ENCODE data around the gene SMG6.
A peak's percentile ranks its signal among the peaks of the same experiment; 100 is the strongest.
"Not testable (repeated sequence)": the region's sequence is repeated elsewhere in the genome, so short reads cannot be mapped to it uniquely, and the experiment has no call there.

Gene SMG6

DNA sequence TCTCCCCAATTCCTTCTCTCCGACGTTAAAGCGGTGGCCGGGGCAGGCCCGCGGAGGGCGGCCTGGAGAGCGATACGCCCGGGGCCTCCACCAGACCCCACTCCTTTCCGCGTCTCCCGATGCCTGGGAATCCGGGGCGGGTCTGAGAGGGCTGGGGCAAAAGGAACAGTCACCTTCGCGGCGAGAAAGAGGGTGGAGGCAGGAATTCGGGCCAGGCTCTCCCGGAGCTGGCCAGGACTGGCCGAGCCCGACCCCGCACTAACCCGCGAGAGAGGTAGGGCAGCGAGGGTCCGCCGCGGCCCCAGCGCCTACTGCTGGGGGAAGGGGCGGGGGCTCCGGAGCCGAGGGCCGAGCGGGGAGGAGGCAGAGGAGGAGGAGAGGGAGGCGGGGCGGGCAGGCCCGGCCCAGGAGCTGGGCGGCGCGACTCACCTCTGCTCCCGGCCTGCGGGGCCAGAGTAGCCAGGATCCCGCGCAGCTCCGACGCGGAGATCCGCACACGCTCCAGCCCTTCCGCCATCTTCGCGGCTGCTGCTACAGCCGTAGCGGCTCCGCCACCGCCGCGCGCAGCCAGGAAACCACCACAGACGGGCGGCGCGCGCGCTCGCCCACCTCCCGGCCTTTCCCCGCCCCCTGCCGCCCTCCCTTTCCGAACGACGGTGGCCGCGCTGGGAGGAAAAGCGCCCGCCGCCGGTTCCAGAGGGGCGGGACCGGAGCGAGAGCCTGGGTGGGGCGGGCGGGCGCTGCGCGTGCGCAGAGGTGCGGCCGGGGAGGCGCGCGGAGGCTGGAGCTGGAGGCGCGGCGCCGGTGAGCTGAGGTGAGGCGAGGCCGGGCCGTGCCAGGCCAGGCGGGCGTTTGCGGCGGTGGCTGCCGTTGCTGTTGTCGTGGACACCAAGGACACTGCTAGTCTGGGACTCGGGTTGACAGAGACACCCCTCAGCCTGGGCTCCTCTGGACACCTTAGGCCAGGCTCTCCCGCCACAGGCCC lies at the start of gene SMG6, which contains the start of gene SRR:
SMG6 (minus strand) TSS at position 582 of the 985 bp plus-strand sequence; CDS start at position 517, 65 bp downstream.
SRR (plus strand) TSS at position 747 of the 985 bp plus-strand sequence. CDS start 11,611 bp downstream, outside the sequence.
- DNase-seq (ENCODE audit: low spot score): peak; percentile 91

DNA sequence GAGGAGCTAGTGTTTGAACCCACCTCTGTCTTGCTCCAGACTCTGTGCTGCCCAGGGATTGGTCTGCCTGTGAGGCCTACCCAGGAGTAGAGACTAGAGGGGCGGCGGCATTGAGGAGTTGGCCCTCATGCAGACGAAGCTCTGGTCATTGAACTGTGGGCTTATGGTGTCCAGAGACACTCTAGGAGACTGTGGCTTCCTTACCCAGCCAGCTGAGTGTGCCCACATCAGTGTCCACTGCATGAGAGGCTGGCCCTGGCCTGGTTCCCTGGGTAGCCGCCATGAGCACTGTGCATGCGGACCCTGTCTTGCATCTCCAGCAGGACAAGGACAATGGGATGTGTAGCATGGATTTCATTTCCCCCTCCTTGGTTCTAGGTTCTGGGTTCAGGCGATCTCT lies 47.7 kb upstream of the SMG6 start:
- no peak for DNase-seq (ENCODE audit: low spot score)

DNA sequence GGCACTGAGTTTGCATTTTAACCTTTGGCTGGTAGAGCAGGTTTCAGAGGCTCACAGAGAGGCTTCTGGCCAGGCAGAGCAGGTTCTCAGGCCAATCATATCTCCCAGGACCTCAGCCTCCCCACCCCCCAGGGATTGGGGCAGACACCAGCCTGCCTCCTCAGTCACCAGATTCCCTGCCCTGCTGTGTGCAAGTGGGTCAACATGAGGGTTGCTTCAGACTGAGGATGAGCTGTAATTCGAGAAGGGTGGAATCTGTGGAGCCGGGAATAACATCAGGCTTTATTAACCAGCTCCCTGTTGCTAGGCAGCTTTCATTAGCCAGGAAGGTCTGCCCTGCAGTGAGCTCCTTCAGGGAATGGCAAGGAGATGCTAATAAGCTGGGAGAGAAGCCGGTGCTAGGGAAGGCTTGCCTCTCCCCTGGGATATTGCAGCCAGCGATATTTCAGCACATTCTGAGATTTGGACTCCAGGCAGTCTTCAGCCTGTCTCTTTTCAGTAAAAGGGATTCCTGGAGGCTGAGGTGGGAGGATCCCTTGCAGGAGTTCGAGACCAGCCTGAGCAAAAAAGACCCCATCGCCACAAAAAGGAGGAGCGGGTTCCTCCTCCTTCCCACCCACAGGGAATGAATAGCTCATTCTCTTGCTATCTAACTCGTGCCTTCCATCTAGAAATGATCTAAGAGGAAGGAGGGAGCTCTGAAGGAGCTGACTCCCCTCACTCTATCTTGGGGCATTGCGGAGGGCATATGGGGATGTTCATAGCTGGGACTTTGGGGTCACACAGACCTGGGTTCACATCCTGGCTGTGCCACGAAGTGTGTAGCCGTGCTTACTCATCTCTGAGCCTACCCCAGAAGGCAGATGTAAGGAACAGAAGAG lies 44.5 kb upstream of the SMG6 start:
- peak; percentile 80 for DNase-seq (ENCODE audit: low spot score)

DNA sequence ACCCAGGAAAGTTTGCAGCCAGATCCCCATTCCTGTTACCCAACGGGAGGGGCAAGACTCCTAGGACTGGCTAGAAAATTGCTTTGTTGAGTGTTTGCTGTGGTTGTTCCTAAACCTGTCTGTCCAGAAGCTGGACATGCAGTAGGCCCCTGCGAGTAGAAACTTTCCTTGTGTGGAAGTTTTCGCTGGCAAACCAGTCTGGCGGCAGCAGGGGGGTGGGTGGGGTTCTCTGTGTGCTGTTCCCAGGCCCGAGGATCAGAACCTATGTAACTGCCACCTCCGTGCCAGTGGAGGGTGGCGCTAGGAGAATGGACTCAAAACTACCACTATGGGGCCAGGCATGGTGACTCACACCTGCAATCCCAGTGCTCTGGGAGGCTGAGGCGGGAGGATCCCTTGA lies 42.9 kb upstream of the SMG6 start:
- DNase-seq (ENCODE audit: low spot score): no peak

DNA sequence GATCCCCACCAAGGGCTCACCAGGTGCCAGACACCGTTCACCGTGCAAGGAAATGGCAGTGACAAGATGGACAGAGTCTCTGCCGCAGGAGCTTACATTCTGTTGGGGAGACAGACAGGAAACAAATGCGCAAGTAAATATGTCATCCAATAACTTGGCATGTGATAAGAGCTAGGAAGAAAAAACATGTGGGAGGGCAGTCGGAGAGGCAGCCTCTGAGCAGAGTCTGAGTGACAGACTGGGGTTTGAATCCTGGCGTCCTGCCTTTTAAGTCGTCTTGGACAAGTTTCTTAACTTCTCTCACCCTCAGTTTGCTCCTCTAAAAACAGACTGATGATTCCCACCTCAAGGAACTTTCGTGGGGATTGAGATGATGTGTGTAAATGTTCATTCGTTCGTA lies 40.9 kb upstream of the SMG6 start:
- no peak for DNase-seq (ENCODE audit: low spot score)

DNA sequence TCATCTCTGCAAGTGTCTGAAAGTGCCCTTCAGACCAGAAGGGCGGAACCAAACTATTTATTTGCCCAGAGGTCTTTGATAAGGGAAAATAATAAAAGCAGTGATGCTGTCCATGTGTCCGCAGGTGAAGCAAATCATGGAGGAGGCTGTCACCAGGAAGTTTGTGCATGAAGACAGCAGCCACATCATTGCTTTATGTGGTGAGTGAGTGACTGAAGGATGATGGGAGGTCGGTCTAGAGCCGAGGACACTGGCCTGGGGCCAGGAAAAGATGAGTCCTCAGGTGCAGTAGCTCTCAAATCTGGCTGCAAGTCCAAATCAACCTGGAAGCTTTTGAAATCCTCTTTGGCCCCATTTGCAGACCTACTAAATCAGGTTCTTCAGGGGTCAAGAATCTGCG lies 39.8 kb upstream of the SMG6 start:
- DNase-seq (ENCODE audit: low spot score): peak; percentile 64

DNA sequence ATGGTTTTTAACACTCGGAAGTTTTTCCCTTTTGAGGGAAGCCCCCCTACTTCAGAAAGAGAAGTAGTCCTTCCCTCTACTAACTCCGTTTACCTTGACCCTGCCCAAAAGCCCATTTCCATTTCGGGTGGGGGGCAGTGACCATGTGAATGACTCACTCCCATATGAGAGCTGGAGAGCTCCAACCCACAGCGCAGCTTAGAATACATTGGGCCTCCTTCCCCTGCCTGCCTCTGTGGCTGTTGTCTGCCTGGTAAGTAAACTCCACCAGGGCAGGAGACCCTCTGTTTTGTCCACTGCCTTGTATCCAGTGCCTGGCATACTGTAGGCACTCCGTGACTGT lies 34.7 kb upstream of the SMG6 start:
- peak; percentile 15 for DNase-seq (ENCODE audit: low spot score)

DNA sequence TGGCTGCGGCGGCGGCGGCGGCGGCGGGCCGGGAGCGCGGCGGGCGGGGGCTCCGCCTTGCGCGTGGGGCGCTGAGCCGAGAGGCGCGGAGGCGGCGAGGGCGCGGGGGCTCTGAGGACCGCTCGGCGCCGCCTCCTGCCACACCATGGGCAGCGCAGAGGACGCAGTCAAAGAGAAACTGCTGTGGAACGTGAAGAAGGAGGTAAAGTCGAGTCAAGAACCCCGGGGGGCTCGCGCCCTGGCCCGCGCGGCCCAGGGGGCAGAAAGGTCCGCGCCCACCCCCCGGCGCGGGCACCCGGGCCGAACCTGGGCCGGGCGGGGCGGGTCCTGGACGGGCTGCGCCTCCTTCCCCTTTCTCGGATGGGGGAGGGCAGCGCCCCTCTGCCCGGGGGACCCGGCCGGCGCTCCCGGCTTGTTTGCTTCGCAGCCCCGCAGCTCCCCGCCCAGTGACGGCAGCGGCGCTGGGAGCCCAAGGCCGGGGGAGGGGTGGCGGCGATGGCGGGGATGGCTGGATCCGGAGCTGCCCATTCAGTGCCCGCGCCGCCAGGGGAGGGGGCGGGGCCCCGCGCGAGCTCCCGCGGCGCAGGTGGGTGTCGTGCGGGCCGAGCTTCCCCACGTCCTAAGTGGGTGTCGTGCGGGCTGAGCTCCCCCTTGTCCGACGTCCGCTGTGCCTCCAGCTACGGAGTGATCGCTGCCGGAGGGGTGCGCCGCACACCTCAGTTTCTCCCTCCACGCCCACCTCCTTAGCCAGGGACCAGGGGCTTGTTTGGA lies 34.1 kb upstream of the SMG6 start:
- DNase-seq (ENCODE audit: low spot score): peak; percentile 64

DNA sequence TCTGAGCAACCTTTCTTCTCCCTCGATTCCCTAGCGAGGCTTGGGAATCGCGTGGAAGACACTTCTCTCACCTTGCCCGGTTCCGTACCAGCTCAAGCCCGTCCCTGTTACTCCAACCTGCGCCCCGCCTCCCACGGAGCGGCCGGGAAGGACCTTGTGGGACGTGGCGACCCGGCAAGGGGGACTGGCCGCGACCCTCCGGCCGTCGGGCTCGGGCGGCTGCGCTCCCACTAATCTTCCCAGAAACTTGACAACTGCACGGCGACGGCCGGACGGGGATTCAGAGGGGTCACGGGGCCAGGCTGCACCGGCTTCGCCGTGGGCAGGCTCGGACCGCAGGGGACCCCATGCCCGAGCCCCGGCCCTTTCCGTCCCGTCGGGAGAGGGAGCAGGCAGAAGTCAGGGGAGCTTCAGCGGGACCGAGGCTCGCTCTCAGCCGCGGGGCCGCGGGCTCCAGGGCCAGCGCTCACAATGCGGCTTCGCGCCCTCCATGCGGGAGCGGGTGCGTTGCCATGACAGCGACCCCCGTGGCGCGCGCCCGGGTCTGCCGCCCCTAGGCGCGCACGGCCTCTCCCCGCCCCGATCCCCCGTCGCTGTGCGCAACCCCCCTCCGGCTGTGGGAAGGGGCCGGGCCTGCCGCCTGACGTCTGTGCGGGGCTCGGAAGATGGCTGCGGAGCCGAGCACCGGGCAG lies 33.4 kb upstream of the SMG6 start, which contains the start of gene SGSM2:
SGSM2 (plus strand) TSS at position 650 of the 692 bp plus-strand sequence. CDS start 188 bp downstream, outside the sequence.
- DNase-seq (ENCODE audit: low spot score): peak; percentile 49

DNA sequence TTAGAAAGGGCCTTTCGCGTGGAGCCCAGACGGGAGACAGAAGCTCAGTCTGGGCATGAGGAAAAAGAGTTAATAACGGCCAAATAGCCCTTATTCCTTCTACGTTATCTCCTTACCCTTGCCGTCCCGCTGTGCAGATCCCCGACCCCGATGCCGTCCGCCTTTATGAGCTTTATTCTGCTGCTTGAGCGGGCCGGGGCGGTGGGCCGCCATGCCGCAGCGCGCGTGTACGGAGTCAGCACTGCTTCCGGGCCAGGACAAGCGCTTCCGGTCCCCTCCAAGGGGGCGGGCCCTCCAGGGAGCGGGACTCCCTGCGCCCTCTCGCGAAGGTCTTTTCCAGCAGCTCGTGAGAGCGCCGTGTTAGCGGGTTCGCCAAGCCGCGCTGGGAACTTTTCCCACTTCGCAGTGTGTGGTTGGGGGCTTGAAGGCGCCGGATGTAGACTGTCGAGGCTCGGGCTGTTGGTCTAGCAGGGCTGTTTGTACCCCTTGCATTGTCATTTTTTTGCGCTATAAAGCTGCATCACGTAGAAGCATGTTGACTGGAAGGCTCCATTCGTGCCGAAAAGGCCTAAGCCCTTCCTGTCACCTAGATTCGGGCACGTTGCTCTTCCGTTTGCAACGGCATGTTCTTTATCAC lies 32.7 kb upstream of the SMG6 start, which contains the start of gene TSR1:
TSR1 (minus strand) TSS at position 243 of the 637 bp plus-strand sequence; CDS start at position 213, 30 bp downstream.
- DNase-seq (ENCODE audit: low spot score): peak; percentile 91

DNA sequence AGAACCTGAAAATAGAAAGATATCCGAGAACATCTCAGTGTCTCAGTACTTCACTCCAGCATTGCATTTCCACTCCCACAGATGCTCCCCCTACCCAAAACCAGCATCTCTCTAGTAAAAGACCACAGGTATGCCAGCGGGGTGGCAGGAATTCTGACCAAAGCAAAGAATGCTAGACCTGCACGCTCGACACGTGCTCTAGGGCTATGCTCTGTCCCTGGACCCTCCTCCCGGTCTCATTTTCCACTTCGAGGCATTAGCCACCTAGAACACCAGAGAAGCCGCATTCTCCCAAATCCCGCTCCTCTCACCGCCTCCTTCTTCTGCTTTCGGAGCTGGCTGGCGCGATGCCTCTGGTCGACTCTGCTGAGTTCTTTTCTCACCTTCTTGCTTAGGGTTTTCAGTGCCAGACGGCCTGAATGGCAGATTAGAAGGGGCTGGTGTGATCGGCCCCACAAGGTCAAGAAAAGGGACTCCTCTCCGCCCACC lies 32.2 kb upstream of the SMG6 start:
- DNase-seq (ENCODE audit: low spot score): peak; percentile 43

DNA sequence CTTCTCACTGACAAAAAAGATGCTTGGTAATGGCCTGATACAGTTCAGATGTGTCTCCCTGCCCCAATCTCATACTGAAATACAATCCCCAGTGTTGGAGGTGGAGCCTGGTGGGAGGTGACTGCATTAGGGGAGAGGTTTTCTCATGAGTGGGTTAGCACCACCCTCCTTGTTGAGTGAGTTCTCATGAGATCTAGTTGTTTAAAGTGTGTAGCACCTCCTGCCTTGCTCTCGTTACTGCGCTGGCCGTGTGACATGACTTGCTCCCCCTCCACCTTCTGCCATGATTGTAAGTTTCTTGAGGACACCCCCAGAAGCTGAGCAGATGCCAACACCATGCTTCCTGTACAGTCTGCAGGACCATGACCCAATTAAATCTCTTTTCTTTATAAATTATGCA lies 27.7 kb upstream of the SMG6 start:
- no peak for DNase-seq (ENCODE audit: low spot score)

DNA sequence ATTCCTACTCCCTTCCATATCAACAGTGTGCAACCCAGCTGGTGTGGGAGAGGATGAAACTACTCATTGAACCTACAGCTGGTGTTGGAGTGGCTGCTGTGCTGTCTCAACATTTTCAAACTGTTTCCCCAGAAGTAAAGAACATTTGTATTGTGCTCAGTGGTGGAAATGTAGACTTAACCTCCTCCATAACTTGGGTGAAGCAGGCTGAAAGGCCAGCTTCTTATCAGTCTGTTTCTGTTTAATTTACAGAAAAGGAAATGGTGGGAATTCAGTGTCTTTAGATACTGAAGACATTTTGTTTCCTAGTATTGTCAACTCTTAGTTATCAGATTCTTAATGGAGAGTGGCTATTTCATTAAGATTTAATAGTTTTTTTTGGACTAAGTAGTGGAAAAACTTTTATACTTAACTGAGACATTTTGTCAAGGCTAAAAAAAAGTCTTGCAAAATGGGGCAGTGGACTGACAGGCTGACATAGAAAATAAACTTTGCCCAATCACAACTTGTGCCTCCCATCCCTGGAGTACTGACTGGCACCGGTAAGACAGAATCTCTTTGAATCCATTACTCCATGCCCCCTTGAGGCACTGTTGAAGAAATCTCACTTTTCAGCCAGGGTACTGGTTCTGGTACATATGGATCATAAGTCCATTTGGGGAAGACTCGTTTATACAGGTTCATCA lies 20.2 kb upstream of the SMG6 start:
- DNase-seq (ENCODE audit: low spot score): no peak

DNA sequence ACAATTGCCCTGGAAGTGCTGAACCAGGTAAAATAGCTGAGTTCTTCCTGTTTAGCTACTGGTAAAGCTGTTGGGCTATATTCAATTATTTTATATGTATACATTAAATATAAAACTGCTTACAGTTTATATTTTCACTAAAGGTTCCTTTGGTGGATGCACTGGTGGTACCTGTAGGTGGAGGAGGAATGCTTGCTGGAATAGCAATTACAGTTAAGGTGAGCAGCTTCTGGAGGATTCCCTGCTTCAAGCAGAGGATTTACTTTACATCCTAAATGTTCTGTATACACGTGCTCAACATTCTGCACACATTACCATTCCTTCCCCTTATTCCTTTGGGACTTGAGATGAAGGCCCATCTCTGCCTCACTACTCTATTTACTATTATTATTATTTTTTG lies 17.8 kb upstream of the SMG6 start:
- DNase-seq (ENCODE audit: low spot score): no peak

DNA sequence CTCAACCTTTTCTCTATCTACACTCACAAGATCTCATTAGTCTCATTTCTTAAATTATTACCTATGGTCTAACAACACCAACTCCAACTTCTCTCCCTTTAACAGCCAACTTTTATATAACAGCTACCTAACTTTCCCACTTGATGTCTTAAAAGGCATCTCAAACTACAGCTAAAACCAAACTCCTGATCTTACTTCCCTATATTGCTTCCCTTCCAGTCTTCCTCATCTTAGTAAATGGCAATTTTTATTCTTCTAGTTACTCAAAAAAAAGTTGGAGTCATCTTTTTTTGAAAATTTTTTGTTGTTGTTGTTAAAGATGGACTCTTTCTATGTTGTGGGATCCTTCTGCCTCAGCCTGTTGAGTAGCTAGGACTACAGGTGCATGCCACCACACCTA lies 15.5 kb upstream of the SMG6 start:
- DNase-seq (ENCODE audit: low spot score): no peak

DNA sequence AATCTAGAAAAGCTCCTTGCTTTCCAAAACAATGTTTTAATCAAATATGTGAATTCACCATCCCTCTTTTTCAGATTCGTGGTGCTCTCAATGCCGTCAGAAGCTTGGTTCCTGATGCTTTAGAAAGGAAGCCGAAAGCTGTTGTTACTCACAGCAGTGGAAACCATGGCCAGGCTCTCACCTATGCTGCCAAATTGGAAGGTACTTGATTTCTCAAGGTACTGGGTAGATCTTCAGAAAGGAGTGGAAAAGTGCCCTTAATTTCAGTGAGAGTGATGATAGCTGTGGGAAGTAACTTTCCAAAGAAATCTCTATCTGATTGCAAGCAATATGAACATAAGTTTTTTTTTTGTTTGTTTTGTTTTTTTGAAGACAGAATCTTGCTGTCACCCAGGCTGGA lies 14.2 kb upstream of the SMG6 start:
- DNase-seq (ENCODE audit: low spot score): no peak

DNA sequence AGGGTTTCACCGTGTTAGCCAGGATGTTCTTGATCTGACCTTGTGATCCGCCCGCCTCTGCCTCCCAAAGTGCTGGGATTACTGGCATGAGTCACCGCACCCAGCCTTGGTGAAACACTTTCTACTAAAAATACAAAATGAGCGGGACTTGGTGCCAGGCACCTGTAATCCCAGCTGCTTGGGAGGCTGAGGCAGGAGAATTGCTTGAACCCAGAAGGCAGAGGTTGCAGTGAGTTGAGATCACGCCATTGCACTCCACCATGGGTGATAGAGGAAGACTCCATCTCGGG lies 13.3 kb upstream of the SMG6 start:
- not testable (repeated sequence) for DNase-seq (ENCODE audit: low spot score)

DNA sequence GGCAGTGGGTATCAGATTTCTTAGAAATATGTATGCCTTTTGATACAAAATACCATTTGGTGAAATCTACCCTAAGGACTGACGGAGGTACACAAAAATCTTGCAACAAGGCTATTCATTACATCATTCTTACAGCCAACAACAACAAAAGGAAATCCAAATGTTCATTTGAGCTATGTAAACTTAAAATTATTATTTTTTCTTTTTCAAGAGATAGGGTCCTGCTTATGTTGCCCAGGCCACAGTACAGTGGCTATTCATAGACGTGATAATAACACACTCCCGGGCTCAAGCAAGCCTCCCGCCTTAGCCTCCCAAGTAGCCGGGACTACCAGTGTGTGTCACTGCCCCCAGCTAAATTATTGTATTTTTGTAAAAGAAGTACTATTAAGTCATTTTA lies 9.2 kb upstream of the SMG6 start:
- DNase-seq (ENCODE audit: low spot score): no peak

DNA sequence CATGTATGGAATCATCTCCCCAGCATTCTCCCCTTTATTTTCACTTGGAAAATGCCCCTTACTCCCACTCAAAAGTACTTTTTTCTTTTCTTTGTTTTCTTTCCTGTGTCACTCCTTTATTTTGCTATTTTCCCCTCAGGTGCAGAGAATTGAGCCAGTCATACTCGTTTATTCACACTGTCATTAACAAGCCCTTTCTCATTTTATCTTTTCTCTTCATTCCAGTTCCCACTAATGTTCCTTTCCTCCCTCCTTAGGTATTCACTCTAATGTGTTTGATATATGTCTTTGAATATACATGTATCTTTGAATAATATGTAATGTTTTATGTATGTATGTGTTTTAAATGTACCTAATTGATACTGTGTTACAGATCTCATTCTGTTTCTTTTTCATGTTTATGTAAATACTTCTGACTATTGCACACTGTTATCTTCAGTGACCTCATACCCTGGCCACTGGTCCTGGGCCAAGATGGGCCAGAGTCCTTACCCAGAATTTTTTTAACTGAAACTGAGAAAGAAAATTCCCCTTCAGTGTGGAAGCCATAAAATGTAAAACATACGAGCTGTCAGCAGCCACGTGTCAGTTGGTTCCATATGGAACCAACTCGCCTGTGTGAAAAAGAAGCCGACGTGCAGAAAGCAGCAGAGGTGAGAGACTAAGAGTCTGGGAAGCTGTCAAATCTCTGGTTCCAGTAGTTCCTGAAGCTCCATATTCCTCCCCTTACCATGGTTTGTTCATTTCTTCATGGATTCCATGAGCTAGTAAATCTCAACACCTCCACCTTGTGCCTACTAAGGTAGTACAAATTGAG lies 6.0 kb upstream of the SMG6 start:
- DNase-seq (ENCODE audit: low spot score): no peak

All from kidney tubule cell (primary cell).